ENCODE data around the gene TDO2.

- TF ChIP-seq POLR2A (IDR thresholded peaks at IDR 0.05) (no peak), CTCF (IDR thresholded peaks at IDR 0.05) (no peak)
These were observed 53.0 kb downstream of the TDO2 start for GRCh38 chr4:155956461-155956860.

Measured in right lobe of liver (tissue), 4 donors.